Measurements from ENCODE around the gene PHYKPL. TPM values are rescaled to one million over a fixed set of nuclear protein-coding genes. Genes with fewer than 3 reads are reported as not detected.

The PHYKPL gene
- polyA plus RNA-seq, 1 donor (not counting 4 experiments of a cell fraction or from before 2014, with no cell fraction given) = 38.8 TPM

DNA sequence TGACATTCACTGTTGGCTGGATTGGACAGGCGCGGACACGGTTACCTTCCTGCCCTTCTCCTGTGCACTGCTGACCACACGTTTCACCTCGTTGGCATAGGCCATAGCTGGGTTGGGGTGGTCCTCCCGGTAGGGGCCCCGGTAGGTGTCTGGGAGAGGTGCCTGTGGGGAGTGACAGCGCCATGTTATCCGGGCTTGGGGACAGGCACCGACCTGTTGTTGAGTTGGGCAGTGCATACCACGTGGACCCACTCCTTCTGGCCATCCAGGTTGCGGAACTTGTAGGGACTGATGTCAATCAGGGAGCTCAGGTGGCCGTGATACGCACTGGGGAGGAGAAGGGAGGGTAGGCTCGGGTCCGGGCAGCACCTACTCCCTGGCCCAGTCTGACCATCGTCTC is 8.2 kb downstream of the PHYKPL start:
- no peak for TF ChIP-seq EZH2 (IDR thresholded peaks at IDR 0.05; ENCODE audit: low read length)
- TF ChIP-seq, protein P1, sequence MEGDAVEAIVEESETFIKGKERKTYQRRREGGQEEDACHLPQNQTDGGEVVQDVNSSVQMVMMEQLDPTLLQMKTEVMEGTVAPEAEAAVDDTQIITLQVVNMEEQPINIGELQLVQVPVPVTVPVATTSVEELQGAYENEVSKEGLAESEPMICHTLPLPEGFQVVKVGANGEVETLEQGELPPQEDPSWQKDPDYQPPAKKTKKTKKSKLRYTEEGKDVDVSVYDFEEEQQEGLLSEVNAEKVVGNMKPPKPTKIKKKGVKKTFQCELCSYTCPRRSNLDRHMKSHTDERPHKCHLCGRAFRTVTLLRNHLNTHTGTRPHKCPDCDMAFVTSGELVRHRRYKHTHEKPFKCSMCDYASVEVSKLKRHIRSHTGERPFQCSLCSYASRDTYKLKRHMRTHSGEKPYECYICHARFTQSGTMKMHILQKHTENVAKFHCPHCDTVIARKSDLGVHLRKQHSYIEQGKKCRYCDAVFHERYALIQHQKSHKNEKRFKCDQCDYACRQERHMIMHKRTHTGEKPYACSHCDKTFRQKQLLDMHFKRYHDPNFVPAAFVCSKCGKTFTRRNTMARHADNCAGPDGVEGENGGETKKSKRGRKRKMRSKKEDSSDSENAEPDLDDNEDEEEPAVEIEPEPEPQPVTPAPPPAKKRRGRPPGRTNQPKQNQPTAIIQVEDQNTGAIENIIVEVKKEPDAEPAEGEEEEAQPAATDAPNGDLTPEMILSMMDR (optimal IDR thresholded peaks at IDR 0.05 in 1 of 3, IDR thresholded peaks at IDR 0.05 in 1 of 3, conservative IDR thresholded peaks at IDR 0.05 in 1 of 3; ENCODE audit: extremely low read depth in 1 of 3, insufficient read depth in 2 of 3, low read length in 3 of 3) = no peak
- no peaks in the 10 kb centered on the region for H3K9me1 ChIP-seq (ENCODE audit: control insufficient read depth, extremely low read depth, insufficient read depth, low read length)
- dilution Hi-C loops (cut with MboI; ENCODE audit: extremely low pct_ligation_motif_present, low sequenced_read_pairs) = no loop called here
- no peak overlapping the region for H3K4me3 ChIP-seq (ENCODE audit: control insufficient read depth in 2 of 3, extremely low read depth in 1 of 3, insufficient read depth in 2 of 3, low read depth in 1 of 3, low read length in 3 of 3)
- no peak overlapping the region for H2AFZ ChIP-seq (ENCODE audit: control insufficient read depth, low read length)
- H3K9ac ChIP-seq (ENCODE audit: control insufficient read depth, extremely low read depth, insufficient read depth, low read length) = no peak overlapping the region
- H3K4me2 ChIP-seq (ENCODE audit: control insufficient read depth, extremely low read depth, insufficient read depth, low read depth, low read length) = no peak overlapping the region
- FAIRE-seq = no peak
- peaks cover 4% of the 10 kb centered on the region for H4K20me1 ChIP-seq (ENCODE audit: control insufficient read depth, extremely low read depth, insufficient read depth, low read length)
- peaks cover 4% of the 10 kb centered on the region for H3K79me2 ChIP-seq (ENCODE audit: control insufficient read depth, insufficient read depth, low read length)
- H3K27ac ChIP-seq (ENCODE audit: control insufficient read depth, insufficient read depth, low read length) = no peak overlapping the region
- peaks cover 16% of the 10 kb centered on the region for H3K4me1 ChIP-seq (ENCODE audit: control insufficient read depth, extremely low read depth, insufficient read depth, low read length)
- no peaks in the 10 kb centered on the region for H3K27me3 ChIP-seq (ENCODE audit: control insufficient read depth, extremely low read depth, insufficient read depth, low read length)
- H3K9me3 ChIP-seq (ENCODE audit: control insufficient read depth, low read depth, low read length) = no peaks in the 10 kb centered on the region
- no peak for DNase-seq (ENCODE audit: low read depth, low spot score)
- H3K36me3 ChIP-seq (ENCODE audit: control insufficient read depth in 2 of 2, extremely low read depth in 1 of 2, insufficient read depth in 2 of 2, low read length in 2 of 2) = peaks cover 14 to 21% of the 10 kb centered on the region in 2 experiments

DNA sequence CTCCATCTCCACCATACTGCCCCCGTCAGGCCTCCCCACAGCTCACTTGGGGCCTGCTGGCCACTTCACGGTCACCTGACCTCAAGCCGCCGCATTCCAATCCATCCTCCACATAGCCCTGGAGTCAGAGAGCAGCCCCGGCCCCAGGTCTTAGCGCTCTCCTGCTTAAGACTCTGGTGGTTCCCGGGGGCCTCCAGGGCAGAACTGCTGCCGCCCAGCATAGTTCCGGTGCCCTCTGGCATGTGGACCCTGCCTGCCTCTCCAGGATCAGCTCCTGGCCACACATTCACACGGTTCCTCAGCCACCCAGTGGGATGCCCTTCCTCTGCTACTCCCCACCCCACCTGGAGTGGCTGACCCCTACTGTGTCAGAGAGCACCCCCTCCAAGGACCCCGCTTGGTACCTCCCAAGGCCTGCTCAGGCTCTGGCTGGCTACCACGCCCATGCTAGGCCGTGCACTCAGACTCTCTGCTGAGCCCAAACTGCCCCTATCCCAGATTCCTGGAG is 8.7 kb downstream of the PHYKPL start:
- Histone ChIP-seq H3K36me3 (ENCODE audit: control insufficient read depth in 2 of 2, extremely low read depth in 1 of 2, insufficient read depth in 2 of 2, low read length in 2 of 2) (peaks cover 13 to 20% of the 10 kb centered on the region in 2 experiments), H3K27ac (ENCODE audit: control insufficient read depth, insufficient read depth, low read length) (no peak overlapping the region), H3K4me1 (ENCODE audit: control insufficient read depth, extremely low read depth, insufficient read depth, low read length) (peaks cover 16% of the 10 kb centered on the region), H3K9me3 (ENCODE audit: control insufficient read depth, low read depth, low read length) (no peaks in the 10 kb centered on the region), H3K79me2 (ENCODE audit: control insufficient read depth, insufficient read depth, low read length) (peaks cover 2% of the 10 kb centered on the region), H3K4me3 (ENCODE audit: control insufficient read depth in 2 of 3, extremely low read depth in 1 of 3, insufficient read depth in 2 of 3, low read depth in 1 of 3, low read length in 3 of 3) (no peak overlapping the region), H4K20me1 (ENCODE audit: control insufficient read depth, extremely low read depth, insufficient read depth, low read length) (peaks cover 4% of the 10 kb centered on the region), H3K9me1 (ENCODE audit: control insufficient read depth, extremely low read depth, insufficient read depth, low read length) (no peaks in the 10 kb centered on the region), H2AFZ (ENCODE audit: control insufficient read depth, low read length) (no peak overlapping the region), H3K27me3 (ENCODE audit: control insufficient read depth, extremely low read depth, insufficient read depth, low read length) (no peaks in the 10 kb centered on the region), H3K4me2 (ENCODE audit: control insufficient read depth, extremely low read depth, insufficient read depth, low read depth, low read length) (no peak overlapping the region), H3K9ac (ENCODE audit: control insufficient read depth, extremely low read depth, insufficient read depth, low read length) (no peak overlapping the region)
- TF ChIP-seq, protein P1 (optimal IDR thresholded peaks at IDR 0.05 in 1 of 3, IDR thresholded peaks at IDR 0.05 in 1 of 3, conservative IDR thresholded peaks at IDR 0.05 in 1 of 3; ENCODE audit: extremely low read depth in 1 of 3, insufficient read depth in 2 of 3, low read length in 3 of 3) = no peak
- no peak for TF ChIP-seq EZH2 (IDR thresholded peaks at IDR 0.05; ENCODE audit: low read length)
- FAIRE-seq (no peak), DNase-seq (ENCODE audit: low read depth, low spot score) (no peak)
- dilution Hi-C loops (cut with MboI; ENCODE audit: extremely low pct_ligation_motif_present, low sequenced_read_pairs) = no loop called here
